Measurements from ENCODE around the gene DPM3.

Gene DPM3

DNA sequence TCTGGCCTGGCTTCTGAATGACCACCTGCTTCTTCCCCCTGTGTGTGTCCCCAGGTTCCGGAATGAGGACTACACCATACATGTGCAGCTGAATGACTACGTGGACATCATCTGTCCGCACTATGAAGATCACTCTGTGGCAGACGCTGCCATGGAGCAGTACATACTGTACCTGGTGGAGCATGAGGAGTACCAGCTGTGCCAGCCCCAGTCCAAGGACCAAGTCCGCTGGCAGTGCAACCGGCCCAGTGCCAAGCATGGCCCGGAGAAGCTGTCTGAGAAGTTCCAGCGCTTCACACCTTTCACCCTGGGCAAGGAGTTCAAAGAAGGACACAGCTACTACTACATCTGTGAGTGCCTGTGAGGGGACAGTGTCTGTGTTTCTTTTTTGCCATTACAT is 9.0 kb downstream of the DPM3 start:
- Histone ChIP-seq H4K20me1 (ENCODE audit: insufficient read depth, low read length, poor library complexity, severe bottlenecking) (no peaks in the 10 kb centered on the region), H3K9me3 (ENCODE audit: insufficient read depth, low read depth, low read length) (no peaks in the 10 kb centered on the region), H3K4me1 (ENCODE audit: insufficient read depth, low read length, poor library complexity, severe bottlenecking) (peaks cover 33% of the 10 kb centered on the region), H3K4me2 (ENCODE audit: low read depth, low read length, poor library complexity, severe bottlenecking) (no peak overlapping the region), H2AFZ (ENCODE audit: low read length) (no peak overlapping the region), H3K36me3 (ENCODE audit: insufficient read depth, low read length) (no peaks in the 10 kb centered on the region), H3F3A (ENCODE audit: low read depth) (no peaks in the 10 kb centered on the region), H3K4me3 (ENCODE audit: low read length, poor library complexity, severe bottlenecking) (no peak overlapping the region), H3K9ac (ENCODE audit: low read depth, low read length, poor library complexity, severe bottlenecking) (no peak overlapping the region), H3K9me2 (replicated peaks; ENCODE audit: low read depth, low read length) (no peaks in the 10 kb centered on the region), H3K27me3 (ENCODE audit: insufficient read depth, low read length, poor library complexity, severe bottlenecking) (peaks cover 19% of the 10 kb centered on the region), H3K79me2 (ENCODE audit: insufficient read depth, low read length) (peaks cover 8% of the 10 kb centered on the region; the same call in 1 of the 2 replicates)
- TF ChIP-seq, protein P1, sequence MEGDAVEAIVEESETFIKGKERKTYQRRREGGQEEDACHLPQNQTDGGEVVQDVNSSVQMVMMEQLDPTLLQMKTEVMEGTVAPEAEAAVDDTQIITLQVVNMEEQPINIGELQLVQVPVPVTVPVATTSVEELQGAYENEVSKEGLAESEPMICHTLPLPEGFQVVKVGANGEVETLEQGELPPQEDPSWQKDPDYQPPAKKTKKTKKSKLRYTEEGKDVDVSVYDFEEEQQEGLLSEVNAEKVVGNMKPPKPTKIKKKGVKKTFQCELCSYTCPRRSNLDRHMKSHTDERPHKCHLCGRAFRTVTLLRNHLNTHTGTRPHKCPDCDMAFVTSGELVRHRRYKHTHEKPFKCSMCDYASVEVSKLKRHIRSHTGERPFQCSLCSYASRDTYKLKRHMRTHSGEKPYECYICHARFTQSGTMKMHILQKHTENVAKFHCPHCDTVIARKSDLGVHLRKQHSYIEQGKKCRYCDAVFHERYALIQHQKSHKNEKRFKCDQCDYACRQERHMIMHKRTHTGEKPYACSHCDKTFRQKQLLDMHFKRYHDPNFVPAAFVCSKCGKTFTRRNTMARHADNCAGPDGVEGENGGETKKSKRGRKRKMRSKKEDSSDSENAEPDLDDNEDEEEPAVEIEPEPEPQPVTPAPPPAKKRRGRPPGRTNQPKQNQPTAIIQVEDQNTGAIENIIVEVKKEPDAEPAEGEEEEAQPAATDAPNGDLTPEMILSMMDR (conservative IDR thresholded peaks at IDR 0.05; ENCODE audit: low read length): no peak
- no peak for TF ChIP-seq EZH2phosphoT487 (IDR thresholded peaks at IDR 0.05; ENCODE audit: borderline replicate concordance)

DNA sequence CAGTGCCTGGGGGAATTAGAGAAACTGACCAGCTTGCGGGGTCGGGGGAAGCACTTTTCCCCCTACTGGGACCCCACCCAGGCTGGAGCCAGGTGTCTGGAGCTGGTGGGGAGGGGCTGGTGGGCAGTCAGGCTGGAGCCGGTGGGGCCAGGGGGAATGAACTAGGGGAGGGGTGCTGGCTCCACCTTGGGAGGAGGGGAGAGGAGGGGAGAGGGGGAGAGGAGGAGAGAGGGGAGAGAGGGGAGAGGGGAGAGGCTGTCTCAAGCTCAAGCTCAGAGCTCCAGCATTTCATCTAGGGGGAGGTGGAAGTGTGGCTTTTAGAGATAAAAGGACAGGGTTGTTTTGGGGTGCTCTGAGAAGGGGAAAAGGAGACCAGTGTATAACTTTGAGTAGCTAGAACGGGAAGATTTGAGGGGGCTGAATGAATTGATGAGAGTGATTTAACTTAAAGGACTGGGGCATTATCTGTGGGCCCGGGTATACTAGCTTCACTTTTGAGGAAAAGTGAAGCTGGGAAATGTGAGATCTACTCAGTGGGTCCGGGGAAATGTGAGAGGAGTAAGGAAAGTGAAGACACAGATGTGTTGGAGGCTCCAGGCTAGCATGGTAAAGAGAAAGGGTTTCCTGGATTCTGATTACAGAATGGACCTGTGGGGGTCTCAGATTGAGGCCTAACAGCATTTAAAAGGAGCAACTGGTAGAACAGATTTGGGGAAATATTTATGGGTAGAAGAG is 9.9 kb downstream of the DPM3 start:
- Histone ChIP-seq H3K4me1 (ENCODE audit: insufficient read depth, low read length, poor library complexity, severe bottlenecking) (peaks cover 33% of the 10 kb centered on the region), H2AFZ (ENCODE audit: low read length) (no peak overlapping the region), H3K9ac (ENCODE audit: low read depth, low read length, poor library complexity, severe bottlenecking) (no peak overlapping the region), H3K4me3 (ENCODE audit: low read length, poor library complexity, severe bottlenecking) (no peak overlapping the region), H3K4me2 (ENCODE audit: low read depth, low read length, poor library complexity, severe bottlenecking) (no peak overlapping the region), H4K20me1 (ENCODE audit: insufficient read depth, low read length, poor library complexity, severe bottlenecking) (no peaks in the 10 kb centered on the region), H3F3A (ENCODE audit: low read depth) (no peaks in the 10 kb centered on the region), H3K36me3 (ENCODE audit: insufficient read depth, low read length) (no peaks in the 10 kb centered on the region), H3K9me3 (ENCODE audit: insufficient read depth, low read depth, low read length) (no peaks in the 10 kb centered on the region), H3K27me3 (ENCODE audit: insufficient read depth, low read length, poor library complexity, severe bottlenecking) (peaks cover 19% of the 10 kb centered on the region), H3K9me2 (replicated peaks; ENCODE audit: low read depth, low read length) (no peaks in the 10 kb centered on the region), H3K79me2 (ENCODE audit: insufficient read depth, low read length) (peaks cover 8% of the 10 kb centered on the region; the same call in 1 of the 2 replicates)
- TF ChIP-seq EZH2phosphoT487 (IDR thresholded peaks at IDR 0.05; ENCODE audit: borderline replicate concordance): no peak
- TF ChIP-seq, protein P1 (conservative IDR thresholded peaks at IDR 0.05; ENCODE audit: low read length): no peak

DNA sequence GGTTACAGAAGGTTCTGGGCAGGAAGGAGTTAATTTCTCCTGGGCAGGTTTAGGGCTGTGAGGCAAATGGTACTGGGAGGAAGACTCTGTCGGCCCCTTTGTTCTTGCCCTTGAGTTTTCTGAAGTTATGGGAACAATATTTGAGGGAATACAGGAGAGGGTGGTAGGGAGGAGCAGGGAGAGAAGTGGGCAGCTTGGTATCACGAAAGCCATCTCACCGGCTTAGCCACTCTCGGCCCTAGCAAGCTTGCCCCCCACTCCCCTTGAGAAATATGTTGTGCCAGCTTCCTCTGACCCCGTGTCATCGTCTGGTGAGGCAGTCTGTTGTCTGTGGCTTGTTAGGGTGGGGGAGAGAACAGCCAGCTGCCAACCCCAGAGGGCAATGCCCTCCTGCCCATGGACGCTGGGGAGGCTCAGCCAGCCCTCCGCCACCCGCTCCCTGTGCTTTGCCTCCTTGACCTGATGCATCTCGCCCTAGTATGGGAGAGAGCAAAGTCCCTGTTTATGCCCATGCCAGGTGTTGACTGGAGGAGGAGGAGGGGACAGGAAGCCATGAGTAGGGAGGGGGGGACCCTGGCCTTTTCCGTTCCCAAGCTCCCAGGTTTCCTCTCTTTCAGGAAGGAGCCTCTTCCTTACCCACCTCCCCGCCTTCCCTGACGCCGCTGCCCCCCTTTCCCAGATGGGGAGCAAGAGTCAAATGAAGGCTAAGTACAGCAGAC is 11.4 kb downstream of the DPM3 start:
- Histone ChIP-seq H2AFZ (ENCODE audit: low read length) (no peak overlapping the region), H3K79me2 (ENCODE audit: insufficient read depth, low read length) (no peaks in the 10 kb centered on the region), H4K20me1 (ENCODE audit: insufficient read depth, low read length, poor library complexity, severe bottlenecking) (no peaks in the 10 kb centered on the region), H3K9ac (ENCODE audit: low read depth, low read length, poor library complexity, severe bottlenecking) (peak overlapping the region; percentile 47), H3K27me3 (ENCODE audit: insufficient read depth, low read length, poor library complexity, severe bottlenecking) (peaks cover 19% of the 10 kb centered on the region), H3K9me2 (replicated peaks; ENCODE audit: low read depth, low read length) (no peaks in the 10 kb centered on the region), H3F3A (ENCODE audit: low read depth) (no peaks in the 10 kb centered on the region), H3K4me2 (ENCODE audit: low read depth, low read length, poor library complexity, severe bottlenecking) (peak overlapping the region; percentile 74), H3K4me3 (ENCODE audit: low read length, poor library complexity, severe bottlenecking) (peak overlapping the region; percentile 67), H3K4me1 (ENCODE audit: insufficient read depth, low read length, poor library complexity, severe bottlenecking) (peaks cover 25% of the 10 kb centered on the region), H3K36me3 (ENCODE audit: insufficient read depth, low read length) (no peaks in the 10 kb centered on the region), H3K9me3 (ENCODE audit: insufficient read depth, low read depth, low read length) (no peaks in the 10 kb centered on the region)
- TF ChIP-seq EZH2phosphoT487 (IDR thresholded peaks at IDR 0.05; ENCODE audit: borderline replicate concordance): no peak
- TF ChIP-seq, protein P1 (conservative IDR thresholded peaks at IDR 0.05; ENCODE audit: low read length): no peak
